ACC112 (cell line): ENCODE data around the gene DIPK1B.
"Not testable (repeated sequence)": the region's sequence is repeated elsewhere in the genome, so short reads cannot be mapped to it uniquely, and the experiment has no call there.

Experiments used
- H2AFZ ChIP-seq: fragments of 200-600 bp; sonication (generic); one replicate; pipeline ENCODE4 v1.6.0; 2017; ENCODE audit warnings: antibody characterized with exemption, low read length; ENCODE audit not compliant: unreplicated experiment
- H3K27ac ChIP-seq: fragments of 200-600 bp; sonication (generic); 2 replicates; pipeline ENCODE4 v1.5.1; 2014; ENCODE audit warnings: low read depth, mild to moderate bottlenecking, antibody characterized with exemption, low read length, moderate library complexity
- H3K27me3 ChIP-seq: fragments of 200-600 bp; sonication (generic); 2 replicates; pipeline ENCODE4 v1.6.1; 2014; ENCODE audit warnings: mild to moderate bottlenecking, antibody characterized with exemption, low read length, moderate library complexity, mixed read lengths; ENCODE audit not compliant: insufficient read depth
- H3K36me3 ChIP-seq: fragments of 200-600 bp; sonication (generic); 2 replicates; pipeline ENCODE4 v1.6.1; 2016; ENCODE audit warnings: mild to moderate bottlenecking, antibody characterized with exemption, low read length, moderate library complexity, mixed read lengths; ENCODE audit not compliant: insufficient read depth
- H3K4me1 ChIP-seq: fragments of 200-600 bp; sonication (generic); one replicate; pipeline ENCODE4 v1.6.1; 2016; ENCODE audit warnings: low read length, mixed read lengths; ENCODE audit not compliant: insufficient read depth, unreplicated experiment, control insufficient read depth
- H3K4me3 ChIP-seq: fragments of 200-600 bp; sonication (generic); 2 replicates; pipeline ENCODE4 v1.5.1; 2014; ENCODE audit warnings: mild to moderate bottlenecking, low read depth, low read length
- H3K79me2 ChIP-seq: fragments of 200-600 bp; sonication (generic); one replicate; pipeline ENCODE4 v1.6.0; 2016; ENCODE audit warnings: low read length; ENCODE audit not compliant: control insufficient read depth, unreplicated experiment, insufficient read depth

DIPK1B gene

GRCh38 chr9:136757751-136758140 is 45.4 kb downstream of the DIPK1B start:
- Histone ChIP-seq H3K4me1 (no peaks in the 10 kb centered on the region), H3K27me3 (no peaks in the 10 kb centered on the region), H3K27ac (no peak overlapping the region), H2AFZ (no peak overlapping the region), H3K4me3 (no peak overlapping the region), H3K36me3 (no peaks in the 10 kb centered on the region), H3K79me2 (no peaks in the 10 kb centered on the region)

GRCh38 chr9:136759001-136759400 is 46.6 kb downstream of the DIPK1B start:
- Histone ChIP-seq H3K79me2 (no peaks in the 10 kb centered on the region), H3K36me3 (no peaks in the 10 kb centered on the region), H2AFZ (no peak overlapping the region), H3K27ac (no peak overlapping the region), H3K4me1 (no peaks in the 10 kb centered on the region), H3K27me3 (no peaks in the 10 kb centered on the region), H3K4me3 (no peak overlapping the region)

GRCh38 chr9:136759436-136760325 is 47.3 kb downstream of the DIPK1B start:
- Histone ChIP-seq H2AFZ (no peak overlapping the region), H3K4me1 (no peaks in the 10 kb centered on the region), H3K27ac (no peak overlapping the region), H3K79me2 (no peaks in the 10 kb centered on the region), H3K36me3 (no peaks in the 10 kb centered on the region), H3K4me3 (no peak overlapping the region), H3K27me3 (no peaks in the 10 kb centered on the region)

- no peaks in the 10 kb centered on the region for H3K36me3 ChIP-seq
- H3K4me1 ChIP-seq, result no peaks in the 10 kb centered on the region
- H3K79me2 ChIP-seq, result no peaks in the 10 kb centered on the region
- no peak overlapping the region for H3K27ac ChIP-seq
- H2AFZ ChIP-seq, result no peak overlapping the region
- no peak overlapping the region for H3K4me3 ChIP-seq
- H3K27me3 ChIP-seq, result no peaks in the 10 kb centered on the region
Measured at GRCh38 chr9:136760424-136760823, 48.1 kb downstream of the DIPK1B start.

- H3K27me3 ChIP-seq, H3K79me2 ChIP-seq, H3K36me3 ChIP-seq, H2AFZ ChIP-seq, H3K4me1 ChIP-seq, H3K4me3 ChIP-seq, H3K27ac ChIP-seq: not testable (repeated sequence)
Measured at GRCh38 chr9:136760834-136761544, 48.6 kb downstream of the DIPK1B start.

GRCh38 chr9:136761545-136761981 is 49.2 kb downstream of the DIPK1B start:
- no peak overlapping the region for H2AFZ ChIP-seq
- no peaks in the 10 kb centered on the region for H3K27me3 ChIP-seq
- no peak overlapping the region for H3K4me3 ChIP-seq
- H3K79me2 ChIP-seq, result no peaks in the 10 kb centered on the region
- no peaks in the 10 kb centered on the region for H3K36me3 ChIP-seq
- H3K4me1 ChIP-seq, result no peaks in the 10 kb centered on the region
- no peak overlapping the region for H3K27ac ChIP-seq

GRCh38 chr9:136762221-136762691 is 49.9 kb downstream of the DIPK1B start:
- Histone ChIP-seq H3K79me2 (no peaks in the 10 kb centered on the region), H3K27me3 (no peaks in the 10 kb centered on the region), H2AFZ (no peak overlapping the region), H3K36me3 (no peaks in the 10 kb centered on the region), H3K4me3 (no peak overlapping the region), H3K4me1 (no peaks in the 10 kb centered on the region), H3K27ac (no peak overlapping the region)

GRCh38 chr9:136762915-136763648 is 50.7 kb downstream of the DIPK1B start:
- H3K27ac ChIP-seq, result no peak overlapping the region
- H3K79me2 ChIP-seq, result no peaks in the 10 kb centered on the region
- H3K4me3 ChIP-seq, result no peak overlapping the region
- H2AFZ ChIP-seq, result no peak overlapping the region
- peaks cover 5% of the 10 kb centered on the region for H3K27me3 ChIP-seq
- no peaks in the 10 kb centered on the region for H3K36me3 ChIP-seq
- no peaks in the 10 kb centered on the region for H3K4me1 ChIP-seq

GRCh38 chr9:136763649-136764035 is 51.3 kb downstream of the DIPK1B start:
- H3K36me3 ChIP-seq, result no peaks in the 10 kb centered on the region
- no peaks in the 10 kb centered on the region for H3K4me1 ChIP-seq
- no peak overlapping the region for H3K4me3 ChIP-seq
- no peak overlapping the region for H3K27ac ChIP-seq
- H2AFZ ChIP-seq, result no peak overlapping the region
- no peaks in the 10 kb centered on the region for H3K79me2 ChIP-seq
- peaks cover 7% of the 10 kb centered on the region for H3K27me3 ChIP-seq

- Histone ChIP-seq H3K4me3 (no peak within 1 kb of the TSS), H3K4me1 (no peaks in the 10 kb centered on the region), H3K27ac (no peak within 1 kb of the TSS), H3K27me3 (peaks cover 7% of the 10 kb centered on the region), H3K36me3 (no peaks in the 10 kb centered on the region), H2AFZ (no peak within 1 kb of the TSS), H3K79me2 (no peaks in the 10 kb centered on the region)
Measured at GRCh38 chr9:136764301-136764891, 52.0 kb downstream of the DIPK1B start, which contains the start of gene LCN15. Gene LCN15 (minus strand): TSS chr9:136764518. CDS start chr9:136764488, 30 bp downstream.
